ENCODE measurements around the gene TUBAL3.

The TUBAL3 gene

DNA sequence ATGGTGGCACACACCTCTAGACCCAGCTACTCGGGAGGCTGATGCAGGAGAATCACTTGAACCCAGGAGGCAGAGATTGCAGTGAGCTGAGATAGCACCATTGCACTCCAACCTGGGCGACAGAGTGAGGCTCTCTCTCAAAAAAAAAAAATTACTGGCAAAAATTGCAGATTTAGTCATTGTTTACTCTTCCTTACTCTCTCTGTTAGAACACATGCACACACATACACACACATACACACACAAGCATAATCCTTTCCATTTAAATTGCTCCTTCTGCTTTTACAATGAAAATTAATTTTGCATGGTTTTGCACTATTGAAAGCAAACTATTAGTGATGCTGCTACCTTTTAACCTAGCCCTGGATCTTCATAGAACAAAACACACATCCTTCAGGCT is 55.3 kb downstream of the TUBAL3 start:
- TF ChIP-seq, protein P1, sequence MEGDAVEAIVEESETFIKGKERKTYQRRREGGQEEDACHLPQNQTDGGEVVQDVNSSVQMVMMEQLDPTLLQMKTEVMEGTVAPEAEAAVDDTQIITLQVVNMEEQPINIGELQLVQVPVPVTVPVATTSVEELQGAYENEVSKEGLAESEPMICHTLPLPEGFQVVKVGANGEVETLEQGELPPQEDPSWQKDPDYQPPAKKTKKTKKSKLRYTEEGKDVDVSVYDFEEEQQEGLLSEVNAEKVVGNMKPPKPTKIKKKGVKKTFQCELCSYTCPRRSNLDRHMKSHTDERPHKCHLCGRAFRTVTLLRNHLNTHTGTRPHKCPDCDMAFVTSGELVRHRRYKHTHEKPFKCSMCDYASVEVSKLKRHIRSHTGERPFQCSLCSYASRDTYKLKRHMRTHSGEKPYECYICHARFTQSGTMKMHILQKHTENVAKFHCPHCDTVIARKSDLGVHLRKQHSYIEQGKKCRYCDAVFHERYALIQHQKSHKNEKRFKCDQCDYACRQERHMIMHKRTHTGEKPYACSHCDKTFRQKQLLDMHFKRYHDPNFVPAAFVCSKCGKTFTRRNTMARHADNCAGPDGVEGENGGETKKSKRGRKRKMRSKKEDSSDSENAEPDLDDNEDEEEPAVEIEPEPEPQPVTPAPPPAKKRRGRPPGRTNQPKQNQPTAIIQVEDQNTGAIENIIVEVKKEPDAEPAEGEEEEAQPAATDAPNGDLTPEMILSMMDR (IDR thresholded peaks at IDR 0.05; ENCODE audit: low read depth, low read length): no peak

DNA sequence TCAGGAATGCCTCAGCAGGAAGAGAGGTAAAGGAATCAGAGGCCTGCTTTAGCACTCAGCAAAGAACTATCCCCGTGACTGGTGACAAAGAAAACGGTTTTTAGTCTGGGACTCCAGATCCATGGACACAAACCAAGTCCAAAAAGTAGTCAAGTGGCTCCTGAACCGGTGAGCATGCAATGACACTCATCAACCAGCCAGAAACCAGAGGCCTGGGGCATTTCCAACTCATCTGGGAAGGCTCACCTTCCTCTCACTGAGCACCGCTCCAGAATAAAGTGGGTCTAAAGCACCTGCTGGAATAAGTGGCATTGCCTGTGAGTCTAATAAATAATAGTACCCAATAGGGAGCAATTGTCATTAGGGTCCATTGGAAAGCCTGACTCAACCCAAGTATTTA is 57.7 kb downstream of the TUBAL3 start:
- TF ChIP-seq, protein P1 (IDR thresholded peaks at IDR 0.05; ENCODE audit: low read depth, low read length): no peak

More for the DNA sequence above, 55.3 kb downstream of the TUBAL3 start:
- no peak for DNase-seq (ENCODE audit: extremely low read depth, low read depth)

DNA sequence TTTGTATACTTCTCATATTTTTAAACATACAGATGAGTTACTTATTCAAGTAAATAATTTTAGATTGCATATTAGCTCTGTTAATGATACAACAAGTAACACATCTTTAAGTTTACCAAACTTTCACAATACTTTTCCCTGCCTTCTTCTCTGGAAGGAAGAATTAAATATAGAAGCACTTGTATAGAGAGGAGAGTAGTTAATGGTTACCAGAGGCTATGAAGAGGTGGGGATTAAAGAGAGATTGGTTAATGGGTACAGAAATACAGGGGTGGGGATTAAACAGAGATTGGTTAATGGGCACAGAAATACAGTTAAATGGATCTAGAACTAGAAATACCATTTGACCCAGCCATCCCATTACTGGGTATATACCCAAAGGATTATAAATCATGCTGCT is 59.9 kb downstream of the TUBAL3 start:
- no peak for DNase-seq (ENCODE audit: extremely low read depth, low read depth)
- TF ChIP-seq, protein P1 (IDR thresholded peaks at IDR 0.05; ENCODE audit: low read depth, low read length): no peak

More for the DNA sequence above, 57.7 kb downstream of the TUBAL3 start:
- no peak for DNase-seq (ENCODE audit: extremely low read depth, low read depth)

DNA sequence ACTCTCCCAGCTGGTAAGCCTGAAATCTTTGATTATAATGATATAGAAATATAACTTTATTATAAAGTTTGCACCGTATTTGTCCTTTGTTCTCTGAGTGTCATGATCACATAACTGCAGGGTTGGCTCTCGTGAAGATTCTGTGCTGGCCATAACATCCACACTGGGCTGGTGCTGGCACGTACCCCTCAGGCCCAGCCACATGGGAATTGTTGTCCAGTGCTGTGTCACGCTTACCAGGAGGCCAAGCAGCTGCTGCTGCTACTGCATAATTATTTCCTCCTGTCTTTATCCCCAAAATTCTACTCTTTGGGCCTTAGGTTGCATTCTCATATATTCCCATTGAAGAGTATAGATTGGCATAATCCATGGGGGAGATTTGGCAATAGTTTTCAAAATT is 60.6 kb downstream of the TUBAL3 start:
- TF ChIP-seq, protein P1 (IDR thresholded peaks at IDR 0.05; ENCODE audit: low read depth, low read length): no peak
- DNase-seq (ENCODE audit: extremely low read depth, low read depth): no peak

DNA sequence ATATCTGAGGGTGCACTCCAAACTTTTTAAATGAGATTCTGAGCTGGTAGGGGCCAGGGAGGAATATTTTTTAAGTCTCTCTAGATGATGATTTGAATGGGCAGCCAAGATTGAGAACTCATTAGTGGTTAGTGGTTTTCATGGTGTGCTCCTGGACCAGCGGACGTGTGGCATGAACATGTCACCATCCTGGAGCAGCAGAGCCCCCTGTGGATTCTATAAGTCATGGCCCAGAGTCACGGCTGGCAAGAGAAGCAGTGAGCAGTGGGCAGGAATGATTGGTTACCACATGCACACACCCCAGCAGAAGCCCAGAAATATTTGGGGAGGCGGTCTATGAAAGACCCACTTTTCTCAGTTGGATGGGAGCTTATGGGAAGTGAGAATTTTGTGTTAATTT is 61.1 kb downstream of the TUBAL3 start:
- no peak for DNase-seq (ENCODE audit: extremely low read depth, low read depth)
- TF ChIP-seq, protein P1 (IDR thresholded peaks at IDR 0.05; ENCODE audit: low read depth, low read length): no peak; the same call in 1 of the 2 replicates
